HepG2 (cell line): Measurements from ENCODE around the gene PLXNA4. TPM values are rescaled to one million over a fixed set of nuclear protein-coding genes. Genes with fewer than 3 reads are reported as not detected.

Source experiments
- ATAC-seq: fragments of 200-7000 bp; cut with Tn5 transposase; 3 replicates; pipeline ENCODE4 v1.9.1; 2020; ENCODE audit warnings: mild to moderate bottlenecking, moderate library complexity
- BruUV-seq: library from RNA; stranded (reverse); fragments of 400-500 nt; replicated peaks from 2 replicates; lab custom pipeline; 2021; lab: Mats Ljungman, UMichigan
- CTCF ChIA-PET: fragments of 300-600 bp; formaldehyde crosslinking; extraction: SDS; loops from one replicate; lab custom pipeline; 2021; ENCODE audit warnings: low total read pairs, inconsistent platforms, low intra/inter-chr PET ratio; lab: Yijun Ruan, JAX
- POLR2A ChIA-PET: fragments of 350-600 bp; sonication (Branson Sonifier 250); formaldehyde crosslinking; loops from one replicate; lab custom pipeline; 2020; ENCODE audit warnings: antibody characterized with exemption, inconsistent platforms; lab: Yijun Ruan, JAX
- DNase-seq: peaks from one replicate; pipeline ENCODE4 v3.0.0-alpha.2; 2015; ENCODE audit warnings: low spot score
- FAIRE-seq: peaks from 3 replicates; lab custom pipeline; 2011; peaks lifted over from hg19 to GRCh38; lab: Jason Lieb, UNC
- H2AFZ ChIP-seq: one replicate; pipeline ENCODE4 v1.6.1; 2011; ENCODE audit warnings: low read length, inconsistent platforms
- H3K27ac ChIP-seq: fragments of 300-600 bp; 3 replicates; pipeline ENCODE4 v1.8.0; 2011; ENCODE audit warnings: mixed run types, mild to moderate bottlenecking, mixed read lengths, low read length, inconsistent platforms; ENCODE audit not compliant: insufficient read depth; ENCODE audit errors: extremely low read length
- H3K27me3 ChIP-seq, 2 experiments: fragments of 200-600 bp in 1 of 2; 2 replicates in 1 of 2; 3 replicates in 1 of 2; pipeline versions ENCODE4 v1.6.0 to v1.8.0; 2011; ENCODE audit warnings: low read length in 2 of 2, mild to moderate bottlenecking in 2 of 2, moderate library complexity in 2 of 2, inconsistent platforms in 1 of 2; ENCODE audit not compliant: insufficient read depth in 2 of 2, control insufficient read depth in 1 of 2
- H3K36me3 ChIP-seq, 2 experiments: fragments of 200-600 bp in 1 of 2; replicated peaks in 1 of 2; 2 replicates in 1 of 2; 3 replicates in 1 of 2; pipeline versions ENCODE4 v1.5.1 to v1.8.0; 2011; ENCODE audit warnings: low read length in 2 of 2, inconsistent platforms in 1 of 2; ENCODE audit not compliant: insufficient read depth in 2 of 2, control insufficient read depth in 1 of 2
- H3K4me1 ChIP-seq: 2 replicates; pipeline ENCODE4 v1.5.1; 2012; ENCODE audit warnings: low read length, inconsistent platforms; ENCODE audit not compliant: insufficient read depth
- H3K4me2 ChIP-seq: 2 replicates; pipeline ENCODE4 v1.6.0; 2011; ENCODE audit warnings: low read depth, low read length, inconsistent platforms
- H3K4me3 ChIP-seq, 3 experiments: fragments of 200-600 bp in 1 of 3; sonication (generic), shearing (Covaris generic) in 1 of 3; replicated peaks in 1 of 3; 2 replicates each; pipeline ENCODE4 v1.5.1; 2011 to 2016; ENCODE audit warnings: low read length in 3 of 3, inconsistent platforms in 2 of 3, low read depth in 2 of 3, mild to moderate bottlenecking in 2 of 3, control low read depth in 1 of 3, mixed read lengths in 1 of 3; ENCODE audit not compliant: insufficient read depth in 1 of 3
- H3K79me2 ChIP-seq: one replicate; pipeline ENCODE4 v1.6.1; 2011; ENCODE audit warnings: low read length, inconsistent platforms; ENCODE audit not compliant: insufficient read depth
- H3K9ac ChIP-seq: 2 replicates; pipeline ENCODE4 v1.6.0; 2011; ENCODE audit warnings: mild to moderate bottlenecking, low read depth, low read length, inconsistent platforms; ENCODE audit not compliant: insufficient read depth
- H3K9me3 ChIP-seq: 2 replicates; pipeline ENCODE4 v1.5.1; 2012; ENCODE audit warnings: mild to moderate bottlenecking, low read length
- H4K20me1 ChIP-seq: 2 replicates; pipeline ENCODE4 v1.6.0; 2011; ENCODE audit warnings: inconsistent platforms, mild to moderate bottlenecking, low read length, moderate library complexity; ENCODE audit not compliant: insufficient read depth
- ARID2 ChIP-seq: sonication (generic); formaldehyde crosslinking; IDR thresholded peaks from 2 replicates; pipeline ENCODE4 v1.8.1; 2022; ENCODE audit warnings: mild to moderate bottlenecking, missing genetic modification reagents, borderline replicate concordance
- DNMT1 ChIP-seq: sonication (generic); formaldehyde crosslinking; IDR thresholded peaks from 2 replicates; pipeline ENCODE4 v1.5.1; 2020; ENCODE audit warnings: mild to moderate bottlenecking, missing genetic modification reagents
- FOXA3 ChIP-seq: IDR thresholded peaks from 2 replicates; pipeline ENCODE4 v1.6.1; 2016; ENCODE audit warnings: missing genetic modification reagents, missing compliant biosample characterization
- HES4 ChIP-seq: sonication (generic); formaldehyde crosslinking; IDR thresholded peaks from 2 replicates; pipeline ENCODE4 v1.9.0; 2021; ENCODE audit warnings: mild to moderate bottlenecking, missing genetic modification reagents, borderline replicate concordance
- JUNB ChIP-seq: sonication (generic); formaldehyde crosslinking; IDR thresholded peaks from 2 replicates; pipeline ENCODE4 v1.8.0; 2022; ENCODE audit warnings: missing genetic modification reagents, mild to moderate bottlenecking, borderline replicate concordance
- KDM3A ChIP-seq: IDR thresholded peaks from 2 replicates; pipeline ENCODE4 v1.6.1; 2018; ENCODE audit warnings: low read depth, missing compliant biosample characterization
- MEF2D ChIP-seq: sonication (generic); formaldehyde crosslinking; IDR thresholded peaks from 2 replicates; pipeline ENCODE4 v1.5.1; 2020; ENCODE audit warnings: mild to moderate bottlenecking, missing genetic modification reagents
- MEIS1 ChIP-seq: sonication (generic); formaldehyde crosslinking; IDR thresholded peaks from 2 replicates; pipeline ENCODE4 v1.9.0; 2021; ENCODE audit warnings: mild to moderate bottlenecking, missing genetic modification reagents, moderate library complexity, borderline replicate concordance
- MXD1 ChIP-seq: sonication (generic); formaldehyde crosslinking; IDR thresholded peaks from 2 replicates; pipeline ENCODE4 v1.4.0; 2020; ENCODE audit warnings: mild to moderate bottlenecking, missing genetic modification reagents
- MYC ChIP-seq: sonication (generic); formaldehyde crosslinking; IDR thresholded peaks from 2 replicates; pipeline ENCODE4 v1.9.0; 2021; ENCODE audit warnings: missing genetic modification reagents, borderline replicate concordance
- NFIC ChIP-seq: IDR thresholded peaks from 2 replicates; pipeline ENCODE4 v1.6.1; 2012; ENCODE audit warnings: mild to moderate bottlenecking, low read length, inconsistent platforms
- PBX2 ChIP-seq: IDR thresholded peaks from 2 replicates; pipeline ENCODE4 v1.6.1; 2016; ENCODE audit warnings: control low read depth
- SNAPC2 ChIP-seq: sonication (generic); formaldehyde crosslinking; IDR thresholded peaks from 2 replicates; pipeline ENCODE4 v1.8.1; 2022; ENCODE audit warnings: mild to moderate bottlenecking, missing genetic modification reagents
- TAF1 ChIP-seq: sonication (generic); formaldehyde crosslinking; IDR thresholded peaks from 2 replicates; pipeline ENCODE4 v1.4.0; 2020; ENCODE audit warnings: missing genetic modification reagents
- THAP11 ChIP-seq: IDR thresholded peaks from 2 replicates; pipeline ENCODE4 v1.6.1; 2016; ENCODE audit warnings: missing biosample characterization, missing genetic modification reagents
- WIZ ChIP-seq: sonication (generic); formaldehyde crosslinking; IDR thresholded peaks from 2 replicates; pipeline ENCODE4 v1.5.1; 2020; ENCODE audit warnings: mild to moderate bottlenecking, missing genetic modification reagents
- ZBTB38 ChIP-seq: sonication (generic); formaldehyde crosslinking; IDR thresholded peaks from 2 replicates; pipeline ENCODE4 v1.5.1; 2020; ENCODE audit warnings: mild to moderate bottlenecking, missing genetic modification reagents
- ZNF362 ChIP-seq: sonication (generic); formaldehyde crosslinking; IDR thresholded peaks from 2 replicates; pipeline ENCODE4 v1.4.0; 2020; ENCODE audit warnings: missing genetic modification reagents, mild to moderate bottlenecking, borderline replicate concordance
- WGBS: methylation state at CpG from one replicate; pipeline ENCODE4 v1.1.6; 2017; ENCODE audit warnings: low lambda C conversion rate; 5-methylcytosine and 5-hydroxymethylcytosine counted together
- in situ Hi-C: cut with HindIII; loops from 2 replicates; pipeline ENCODE4 v1.10.0; 2017; ENCODE audit warnings: low pct_unique_long_range_greater_than_20kb; ENCODE audit not compliant: extremely low pct_ligation_motif_present
- intact Hi-C: fragments of 100-400 bp; cut with micrococcal nuclease; formaldehyde crosslinking; loops from one replicate; pipeline ENCODE4 v1.10.0; 2022; ENCODE audit not compliant: unreplicated experiment
- polyA plus RNA-seq, 8 experiments: library from polyadenylated mRNA; depleted of rRNA in 3 of 8; stranded (reverse) in 7 of 8; unstranded in 1 of 8; fragments of >200 nt; fragmentation: Illumina TruSeq in 4 of 8; extraction: Trizol in 4 of 8; gene quantifications; 2 replicates each; pipeline versions ENCODE4 v1.2.1 to v1.2.3, GENCODE V29; 2011 to 2016; ENCODE audit warnings: low read depth in 4 of 8, missing spikeins in 1 of 8, mixed read lengths in 1 of 8; ENCODE audit not compliant: insufficient read depth in 1 of 8
- total RNA-seq, 5 experiments: library from RNA; depleted of rRNA; stranded (reverse); fragments of >200 nt; fragmentation: Illumina TruSeq; extraction: Trizol; gene quantifications; 2 replicates each; pipeline ENCODE4 v1.2.3, GENCODE V29; 2016; ENCODE audit warnings: low read depth in 1 of 5

The PLXNA4 gene
- total and polyA plus RNA-seq, 2 of the 13 experiments (the other 11 are each of a cell fraction or from before 2014, with no cell fraction given) = 0.01 to 0.04 TPM

- TF ChIP-seq HES4 (CRISPR knock-in tag) (no peak), PBX2 (CRISPR knock-in tag) (no peak), ZNF362 (no peak), MEIS1 (no peak), WIZ (CRISPR knock-in tag) (no peak), KDM3A (CRISPR knock-in tag) (no peak)
- TF ChIP-seq, all 625 proteins: peak for 0
These were observed 343.9 kb downstream of the PLXNA4 start (continued) for GRCh38 chr7:132232406-132232805.

- ATAC-seq = no peak
- POLR2A ChIA-PET = no interaction called here
- BruUV-seq = no TSS peak
These were observed 345.8 kb downstream of the PLXNA4 start for GRCh38 chr7:132230462-132230861.

More at GRCh38 chr7:132230462-132230861, 345.8 kb downstream of the PLXNA4 start:
- DNase-seq (no peak), FAIRE-seq (no peak)
- peaks cover 19% of the 10 kb centered on the region for H3K4me1 ChIP-seq
- peaks cover 2 to 32% of the 10 kb centered on the region in 2 experiments; a peak in 2 of 5 replicates for H3K27me3 ChIP-seq
- TF ChIP-seq NFIC (no peak), JUNB (CRISPR knock-in tag) (no peak), DNMT1 (CRISPR knock-in tag) (no peak), THAP11 (CRISPR knock-in tag) (no peak), TAF1 (CRISPR knock-in tag) (no peak), ZBTB38 (no peak), SNAPC2 (no peak), FOXA3 (CRISPR knock-in tag) (no peak), MXD1 (CRISPR knock-in tag) (no peak), MEF2D (CRISPR knock-in tag) (no peak), ARID2 (CRISPR knock-in tag) (no peak), MYC (CRISPR knock-in tag) (no peak)
- H3K9me3 ChIP-seq = no peaks in the 10 kb centered on the region
- in situ Hi-C loops = no loop called here
- no peaks in the 10 kb centered on the region for H3K79me2 ChIP-seq
- CTCF ChIA-PET = no interaction called here
- no peak overlapping the region for H3K4me2 ChIP-seq
- H2AFZ ChIP-seq = no peak overlapping the region
- H3K27ac ChIP-seq = no peak overlapping the region
- 52% methylated on average over 7 of the region's 7 CpGs for WGBS
- H3K9ac ChIP-seq = no peak overlapping the region
- no peaks in the 10 kb centered on the region for H3K36me3 ChIP-seq
- H3K4me3 ChIP-seq = no peak overlapping the region
- H4K20me1 ChIP-seq = no peaks in the 10 kb centered on the region
- intact Hi-C loops = no loop called here
